BE2C (cell line): Measurements from ENCODE around the gene ANKRD34A.

Source experiments
- DNase-seq: peaks from one replicate; pipeline ENCODE4 v3.0.0-alpha.2; 2020
- H3K27me3 ChIP-seq: fragments of 250-450 bp; sonication (Bioruptor Pico); 2 replicates; pipeline ENCODE4 v1.5.1; 2020; ENCODE audit warnings: mild to moderate bottlenecking
- H3K36me3 ChIP-seq: fragments of 250-450 bp; sonication (Bioruptor Pico); 2 replicates; pipeline ENCODE4 v1.5.1; 2020; ENCODE audit warnings: mild to moderate bottlenecking
- H3K4me1 ChIP-seq: fragments of 250-450 bp; sonication (Bioruptor Pico); 2 replicates; pipeline ENCODE4 v1.5.1; 2020
- H3K4me3 ChIP-seq: 2 replicates; pipeline ENCODE4 v1.5.1; 2011; ENCODE audit warnings: low read depth, low read length
- H3K9me3 ChIP-seq: fragments of 250-450 bp; sonication (Bioruptor Pico); 2 replicates; pipeline ENCODE4 v1.5.1; 2020
- TF ChIP-seq, protein P1 (sequence below): IDR thresholded peaks from 2 replicates; pipeline ENCODE4 v1.5.1; 2012; ENCODE audit warnings: mild to moderate bottlenecking, low read depth, low read length

The ANKRD34A gene

DNA sequence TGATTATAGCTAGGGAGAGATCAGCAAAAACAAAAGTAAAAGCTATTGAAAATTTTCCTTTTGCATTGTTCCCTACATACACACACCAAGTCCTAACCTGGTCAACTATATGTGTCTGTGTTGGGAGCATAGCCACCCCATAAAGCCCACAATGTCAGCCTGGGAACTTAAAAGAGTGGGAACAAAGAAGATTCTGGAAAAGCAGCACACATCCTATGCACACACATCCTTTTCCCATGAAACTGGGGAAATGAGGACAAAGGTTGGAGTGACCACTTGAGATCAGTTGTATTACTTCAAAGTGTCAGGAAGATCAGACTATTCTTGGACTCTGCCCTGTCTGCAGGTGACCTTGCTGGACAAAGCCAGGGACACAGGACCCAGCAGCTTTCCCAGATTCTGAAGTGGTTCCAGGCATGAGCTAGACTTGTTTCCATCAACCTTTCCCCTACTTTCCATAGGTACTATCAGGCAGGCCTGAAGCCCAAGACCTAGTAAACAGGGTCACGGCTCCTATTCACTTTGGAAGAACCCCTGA, 16.2 kb upstream of the ANKRD34A start:
- Histone ChIP-seq H3K4me3 (no peak overlapping the region), H3K4me1 (peaks cover 22% of the 10 kb centered on the region), H3K36me3 (no peaks in the 10 kb centered on the region), H3K27me3 (no peaks in the 10 kb centered on the region), H3K9me3 (no peaks in the 10 kb centered on the region)
- DNase-seq = no peak
- TF ChIP-seq, protein P1, sequence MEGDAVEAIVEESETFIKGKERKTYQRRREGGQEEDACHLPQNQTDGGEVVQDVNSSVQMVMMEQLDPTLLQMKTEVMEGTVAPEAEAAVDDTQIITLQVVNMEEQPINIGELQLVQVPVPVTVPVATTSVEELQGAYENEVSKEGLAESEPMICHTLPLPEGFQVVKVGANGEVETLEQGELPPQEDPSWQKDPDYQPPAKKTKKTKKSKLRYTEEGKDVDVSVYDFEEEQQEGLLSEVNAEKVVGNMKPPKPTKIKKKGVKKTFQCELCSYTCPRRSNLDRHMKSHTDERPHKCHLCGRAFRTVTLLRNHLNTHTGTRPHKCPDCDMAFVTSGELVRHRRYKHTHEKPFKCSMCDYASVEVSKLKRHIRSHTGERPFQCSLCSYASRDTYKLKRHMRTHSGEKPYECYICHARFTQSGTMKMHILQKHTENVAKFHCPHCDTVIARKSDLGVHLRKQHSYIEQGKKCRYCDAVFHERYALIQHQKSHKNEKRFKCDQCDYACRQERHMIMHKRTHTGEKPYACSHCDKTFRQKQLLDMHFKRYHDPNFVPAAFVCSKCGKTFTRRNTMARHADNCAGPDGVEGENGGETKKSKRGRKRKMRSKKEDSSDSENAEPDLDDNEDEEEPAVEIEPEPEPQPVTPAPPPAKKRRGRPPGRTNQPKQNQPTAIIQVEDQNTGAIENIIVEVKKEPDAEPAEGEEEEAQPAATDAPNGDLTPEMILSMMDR = no peak

DNA sequence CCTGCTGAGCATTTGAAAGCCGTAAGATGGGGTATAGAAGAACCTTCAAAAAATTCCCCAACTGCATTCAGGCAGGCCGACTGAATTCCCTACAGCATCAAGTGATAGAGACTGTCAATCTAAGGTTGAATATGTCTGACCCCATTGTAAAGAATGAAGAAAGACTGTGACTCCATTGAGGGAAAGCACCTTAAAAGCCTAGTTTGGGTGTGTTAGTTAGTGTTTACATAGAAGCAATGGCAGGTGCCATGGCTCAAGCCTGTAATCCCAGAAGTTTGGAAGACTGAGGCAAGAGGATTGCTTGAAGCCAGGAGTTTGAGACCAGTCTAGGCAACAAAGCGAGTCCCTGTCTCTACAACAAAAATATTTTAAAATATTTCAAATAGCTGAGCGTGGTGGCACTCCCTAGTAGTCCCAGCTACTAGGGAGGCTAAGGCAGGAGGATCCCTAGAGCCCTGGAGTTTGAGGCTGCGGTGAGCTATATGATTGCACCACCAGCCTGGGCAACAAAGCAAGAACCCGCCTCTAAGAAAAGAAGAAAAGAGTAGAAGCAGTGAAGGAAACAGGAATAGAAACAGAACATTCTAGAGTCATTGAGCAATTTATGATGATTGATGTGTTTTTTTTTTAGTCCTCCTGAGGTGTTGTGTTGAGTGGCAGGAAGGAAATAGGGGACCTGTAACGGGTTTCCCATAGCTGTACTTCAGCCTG, 15.5 kb upstream of the ANKRD34A start:
- Histone ChIP-seq H3K9me3 (no peaks in the 10 kb centered on the region), H3K4me1 (peaks cover 22% of the 10 kb centered on the region), H3K4me3 (peak overlapping the region; percentile 19; the same call in 1 of the 2 replicates), H3K36me3 (no peaks in the 10 kb centered on the region), H3K27me3 (no peaks in the 10 kb centered on the region)
- TF ChIP-seq, protein P1 = no peak
- no peak for DNase-seq

DNA sequence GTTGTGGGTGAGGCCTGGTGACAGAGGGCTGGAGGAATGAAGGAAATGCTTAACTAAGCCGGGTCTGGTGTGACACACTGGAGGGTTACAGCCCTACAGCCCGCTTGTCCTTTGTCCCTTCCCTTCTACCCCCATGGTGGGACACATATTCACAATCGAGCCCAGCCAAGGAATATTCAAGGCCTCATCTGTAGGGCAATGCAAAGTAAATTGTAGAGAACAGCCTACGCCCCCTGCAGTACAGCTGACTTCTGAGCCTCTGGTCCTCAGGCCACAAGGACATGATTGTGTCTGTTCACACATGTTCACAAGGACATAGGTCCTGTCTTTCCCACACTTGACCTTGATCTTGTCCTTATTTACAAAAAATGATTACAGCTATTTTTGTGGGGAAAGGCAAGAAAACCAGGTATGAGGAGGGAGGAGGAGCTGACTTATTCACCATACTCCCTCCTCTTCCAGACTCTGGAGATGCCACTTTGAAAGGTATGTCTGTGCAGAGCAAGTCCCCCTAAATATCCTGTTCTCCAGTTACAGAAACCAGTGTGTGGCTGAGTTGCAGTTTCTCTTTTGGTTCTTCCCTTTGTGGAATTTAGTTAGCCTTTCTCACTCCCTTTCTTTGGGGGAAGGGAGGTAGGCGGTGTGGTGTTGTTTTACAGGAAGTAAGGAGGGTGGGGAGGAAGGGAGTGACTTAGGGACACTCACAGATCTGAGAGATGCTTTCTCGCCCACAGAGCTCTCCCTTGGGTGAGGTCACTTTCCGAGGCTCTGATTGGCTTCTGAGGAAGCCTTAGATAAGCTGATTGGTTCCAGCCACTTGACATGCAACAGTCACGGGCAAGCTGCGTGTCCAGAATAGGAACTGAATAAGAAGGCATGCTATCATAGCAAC, 14.7 kb upstream of the ANKRD34A start:
- Histone ChIP-seq H3K27me3 (no peaks in the 10 kb centered on the region), H3K9me3 (no peaks in the 10 kb centered on the region), H3K4me1 (peaks cover 22% of the 10 kb centered on the region), H3K36me3 (no peaks in the 10 kb centered on the region), H3K4me3 (0 out of 2 replicates have a peak overlapping the region, but pooled peaks have one; percentile 11)
- TF ChIP-seq, protein P1 = peak; percentile 60
- DNase-seq = peak; percentile 90

DNA sequence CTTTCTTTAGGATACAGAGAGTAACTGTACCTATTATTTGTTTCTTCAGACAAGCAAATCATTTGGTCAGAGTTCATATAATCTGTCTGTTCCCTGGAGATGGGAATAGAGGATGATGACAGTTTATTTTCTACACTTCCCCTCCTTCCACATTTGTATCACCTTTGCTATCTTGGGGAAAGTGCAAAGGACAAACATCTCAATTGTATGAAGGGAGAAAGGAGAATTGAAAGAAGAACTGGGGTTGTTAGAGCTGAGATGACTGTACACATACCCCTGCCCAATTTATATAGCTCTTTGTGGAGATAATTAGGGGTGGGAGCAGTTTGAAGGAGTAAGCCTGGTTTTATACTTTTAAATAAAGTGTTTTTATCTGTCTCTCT, 14.1 kb upstream of the ANKRD34A start:
- DNase-seq = no peak
- no peak overlapping the region for H3K4me3 ChIP-seq
- H3K27me3 ChIP-seq = no peaks in the 10 kb centered on the region
- TF ChIP-seq, protein P1 = no peak
- no peaks in the 10 kb centered on the region for H3K36me3 ChIP-seq
- H3K9me3 ChIP-seq = no peaks in the 10 kb centered on the region
- peaks cover 22% of the 10 kb centered on the region for H3K4me1 ChIP-seq

DNA sequence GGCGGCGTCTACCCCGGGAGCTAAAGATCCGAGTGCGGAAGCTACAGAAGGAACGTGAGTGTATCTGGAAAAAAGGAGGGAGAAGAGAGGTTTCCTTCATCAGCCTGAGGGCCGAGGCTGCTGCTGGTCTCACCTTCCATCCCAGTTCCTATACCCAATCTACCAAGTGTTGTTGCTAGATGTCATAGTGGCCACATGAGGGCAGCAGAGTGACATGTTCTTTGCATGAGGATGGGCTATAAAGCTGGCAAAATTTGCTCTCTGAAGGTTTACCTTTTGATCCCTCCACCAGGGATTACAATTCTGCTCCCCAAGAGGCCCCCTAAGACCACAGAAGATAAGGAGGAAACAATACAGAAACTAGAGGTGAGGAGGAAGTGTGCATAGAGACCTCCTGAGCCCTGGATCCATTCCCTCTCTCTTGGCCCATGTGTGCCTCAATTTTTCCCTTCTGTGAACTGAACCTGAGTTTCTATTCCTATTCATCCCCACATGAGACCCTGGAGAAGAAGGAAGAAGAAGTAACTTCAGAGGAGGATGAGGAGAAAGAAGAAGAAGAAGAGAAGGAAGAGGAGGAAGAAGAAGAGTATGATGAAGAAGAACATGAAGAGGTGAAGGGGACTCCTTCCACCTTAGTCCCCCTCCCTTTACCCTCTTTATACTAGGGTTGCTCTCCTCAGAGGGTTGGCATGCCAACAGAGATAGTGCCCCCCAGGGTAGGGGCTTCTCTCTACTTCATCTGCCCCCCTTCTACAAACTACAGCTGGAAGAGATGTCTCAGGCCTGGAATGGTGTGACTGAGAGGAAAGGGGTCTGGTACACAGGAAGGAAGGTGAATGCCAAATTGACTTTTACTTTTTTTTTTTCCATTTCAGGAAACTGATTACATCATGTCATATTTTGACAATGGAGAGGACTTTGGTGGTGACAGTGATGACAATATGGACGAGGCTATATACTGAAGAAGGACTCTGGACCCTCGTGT, 13.4 kb upstream of the ANKRD34A start:
- H3K9me3 ChIP-seq = no peaks in the 10 kb centered on the region
- no peaks in the 10 kb centered on the region for H3K27me3 ChIP-seq
- H3K36me3 ChIP-seq = no peaks in the 10 kb centered on the region
- no peak overlapping the region for H3K4me3 ChIP-seq
- TF ChIP-seq, protein P1 = peak; percentile 93
- peaks cover 22% of the 10 kb centered on the region for H3K4me1 ChIP-seq
- peak; percentile 77 for DNase-seq
